ENCODE measurements around the gene NIPA2. TPM values are rescaled to one million over a fixed set of nuclear protein-coding genes. Genes with fewer than 3 reads are reported as not detected.

Gene NIPA2
- total RNA-seq, 2 experiments from 2014 or later: 96.1 to 112 TPM

- peaks cover 11% of the 10 kb centered on the region; the same call in 1 of the 2 replicates for H4K20me1 ChIP-seq (ENCODE audit: insufficient read depth, low read length)
- H3K4me3 ChIP-seq (ENCODE audit: low read depth, low read length, poor library complexity, severe bottlenecking): no peak overlapping the region
- no peak for DNase-seq (ENCODE audit: low spot score)
- H3K4me2 ChIP-seq (ENCODE audit: low read length): no peak overlapping the region
- no peak overlapping the region for H3K27ac ChIP-seq (ENCODE audit: low read depth, low read length, poor library complexity, severe bottlenecking)
- peaks cover 5% of the 10 kb centered on the region for H3K4me1 ChIP-seq (ENCODE audit: insufficient read depth, low read length, poor library complexity, severe bottlenecking)
- no TSS peak for BruUV-seq (replicated peaks)
- no peak overlapping the region for H2AFZ ChIP-seq (ENCODE audit: low read length)
- CTCF ChIA-PET (ENCODE audit: unreplicated experiment): no interaction called here
- intact Hi-C loops (cut with micrococcal nuclease; ENCODE audit: unreplicated experiment): no loop called here
- POLR2A ChIA-PET: interaction anchor here (1.6 kb wide), 1 partner anchor 11 kb away, joined by 5 read pairs; no protein-coding TSS in a partner anchor
- H3K79me2 ChIP-seq (ENCODE audit: insufficient read depth, low read depth, low read length): peaks cover 69% of the 10 kb centered on the region
- TF ChIP-seq, protein P1, sequence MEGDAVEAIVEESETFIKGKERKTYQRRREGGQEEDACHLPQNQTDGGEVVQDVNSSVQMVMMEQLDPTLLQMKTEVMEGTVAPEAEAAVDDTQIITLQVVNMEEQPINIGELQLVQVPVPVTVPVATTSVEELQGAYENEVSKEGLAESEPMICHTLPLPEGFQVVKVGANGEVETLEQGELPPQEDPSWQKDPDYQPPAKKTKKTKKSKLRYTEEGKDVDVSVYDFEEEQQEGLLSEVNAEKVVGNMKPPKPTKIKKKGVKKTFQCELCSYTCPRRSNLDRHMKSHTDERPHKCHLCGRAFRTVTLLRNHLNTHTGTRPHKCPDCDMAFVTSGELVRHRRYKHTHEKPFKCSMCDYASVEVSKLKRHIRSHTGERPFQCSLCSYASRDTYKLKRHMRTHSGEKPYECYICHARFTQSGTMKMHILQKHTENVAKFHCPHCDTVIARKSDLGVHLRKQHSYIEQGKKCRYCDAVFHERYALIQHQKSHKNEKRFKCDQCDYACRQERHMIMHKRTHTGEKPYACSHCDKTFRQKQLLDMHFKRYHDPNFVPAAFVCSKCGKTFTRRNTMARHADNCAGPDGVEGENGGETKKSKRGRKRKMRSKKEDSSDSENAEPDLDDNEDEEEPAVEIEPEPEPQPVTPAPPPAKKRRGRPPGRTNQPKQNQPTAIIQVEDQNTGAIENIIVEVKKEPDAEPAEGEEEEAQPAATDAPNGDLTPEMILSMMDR (conservative IDR thresholded peaks at IDR 0.05; ENCODE audit: low read length): no peak
- no peak for TF ChIP-seq EZH2phosphoT487 (IDR thresholded peaks at IDR 0.05; ENCODE audit: borderline replicate concordance, low read depth, low read length)
- no peaks in the 10 kb centered on the region for H3K9me3 ChIP-seq (ENCODE audit: low read length)
- H3K9me2 ChIP-seq (ENCODE audit: insufficient read depth, low read length): no peaks in the 10 kb centered on the region
- H3K36me3 ChIP-seq (ENCODE audit: insufficient read depth, low read length): peaks cover 96% of the 10 kb centered on the region
Observed at GRCh38 chr15:22851513-22851912, 13.0 kb downstream of the NIPA2 start.

DNA sequence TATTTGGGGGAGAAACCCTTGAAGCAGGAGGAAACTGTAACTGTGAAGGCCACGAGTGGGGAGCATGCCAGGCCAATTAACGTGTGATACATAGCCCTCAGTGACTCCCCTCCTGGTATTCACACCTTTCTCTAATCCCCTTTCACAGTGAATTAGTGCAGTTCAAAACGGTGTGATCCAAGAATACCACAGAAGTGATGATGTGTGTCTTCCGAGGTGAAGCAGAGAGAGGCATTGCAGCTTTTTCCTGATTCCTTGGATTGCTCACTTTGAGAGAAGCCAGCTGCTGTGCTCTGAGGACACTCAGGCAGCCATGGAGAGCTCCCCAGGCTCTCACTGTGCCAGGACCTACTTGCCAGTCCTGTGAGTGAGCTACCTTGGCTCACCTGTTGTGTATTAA lies 17.3 kb downstream of the NIPA2 start:
- no peak for TF ChIP-seq EZH2phosphoT487 (IDR thresholded peaks at IDR 0.05; ENCODE audit: borderline replicate concordance, low read depth, low read length)
- TF ChIP-seq, protein P1 (conservative IDR thresholded peaks at IDR 0.05; ENCODE audit: low read length): no peak
- peaks cover 29% of the 10 kb centered on the region; the same call in 1 of the 2 replicates for H3K79me2 ChIP-seq (ENCODE audit: insufficient read depth, low read depth, low read length)
- intact Hi-C loops (cut with micrococcal nuclease; ENCODE audit: unreplicated experiment): no loop called here
- H3K4me3 ChIP-seq (ENCODE audit: low read depth, low read length, poor library complexity, severe bottlenecking): no peak overlapping the region
- H3K27ac ChIP-seq (ENCODE audit: low read depth, low read length, poor library complexity, severe bottlenecking): no peak overlapping the region
- ChIA-PET CTCF (ENCODE audit: unreplicated experiment) (no interaction called here), POLR2A (interaction anchor here (0.8 to 1.7 kb wide), 3 partner anchors 9 to 13 kb away, joined by 3 to 4 read pairs (median 4); no protein-coding TSS in a partner anchor)
- H3K9me2 ChIP-seq (ENCODE audit: insufficient read depth, low read length): no peaks in the 10 kb centered on the region
- H3K4me1 ChIP-seq (ENCODE audit: insufficient read depth, low read length, poor library complexity, severe bottlenecking): no peaks in the 10 kb centered on the region
- H4K20me1 ChIP-seq (ENCODE audit: insufficient read depth, low read length): no peaks in the 10 kb centered on the region
- H3K4me2 ChIP-seq (ENCODE audit: low read length): no peak overlapping the region
- H3K36me3 ChIP-seq (ENCODE audit: insufficient read depth, low read length): peaks cover 100% of the 10 kb centered on the region
- no peaks in the 10 kb centered on the region; the same call in 1 of the 2 replicates for H3K9me3 ChIP-seq (ENCODE audit: low read length)
- BruUV-seq (replicated peaks): no TSS peak
- H2AFZ ChIP-seq (ENCODE audit: low read length): no peak overlapping the region
- DNase-seq (ENCODE audit: low spot score): no peak

DNA sequence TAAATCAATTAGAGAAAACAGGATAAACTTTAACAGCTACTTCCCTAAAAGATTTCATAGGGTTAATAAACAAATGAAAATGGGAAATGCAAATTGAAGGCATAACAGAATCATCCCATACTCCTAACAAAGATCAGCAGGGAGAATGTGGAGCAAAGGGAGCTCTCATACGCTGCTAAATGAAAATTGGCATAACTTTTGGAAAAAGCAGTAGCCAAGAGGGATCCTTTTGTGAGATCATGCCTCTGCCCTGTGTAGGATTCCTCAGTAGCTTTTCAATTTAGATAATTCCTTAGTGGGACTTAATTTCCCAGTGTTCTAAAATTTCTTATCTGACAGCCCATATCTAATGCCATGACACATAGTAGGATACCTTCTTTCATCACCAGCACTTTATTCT lies 18.2 kb downstream of the NIPA2 start:
- Histone ChIP-seq H3K36me3 (ENCODE audit: insufficient read depth, low read length) (peaks cover 100% of the 10 kb centered on the region), H3K27ac (ENCODE audit: low read depth, low read length, poor library complexity, severe bottlenecking) (no peak overlapping the region), H3K4me1 (ENCODE audit: insufficient read depth, low read length, poor library complexity, severe bottlenecking) (no peaks in the 10 kb centered on the region), H2AFZ (ENCODE audit: low read length) (no peak overlapping the region), H3K4me3 (ENCODE audit: low read depth, low read length, poor library complexity, severe bottlenecking) (no peak overlapping the region), H3K79me2 (ENCODE audit: insufficient read depth, low read depth, low read length) (peaks cover 29% of the 10 kb centered on the region; the same call in 1 of the 2 replicates), H3K9me3 (ENCODE audit: low read length) (no peaks in the 10 kb centered on the region; the same call in 1 of the 2 replicates), H3K4me2 (ENCODE audit: low read length) (no peak overlapping the region), H3K9me2 (ENCODE audit: insufficient read depth, low read length) (no peaks in the 10 kb centered on the region), H4K20me1 (ENCODE audit: insufficient read depth, low read length) (no peaks in the 10 kb centered on the region)
- no peak for DNase-seq (ENCODE audit: low spot score)
- ChIA-PET CTCF (ENCODE audit: unreplicated experiment) (no interaction called here), POLR2A (interaction anchor here (0.5 to 1.7 kb wide), 5 partner anchors 8 to 74 kb away, joined by 3 to 4 read pairs (median 3); no protein-coding TSS in a partner anchor)
- TF ChIP-seq, protein P1 (conservative IDR thresholded peaks at IDR 0.05; ENCODE audit: low read length): no peak
- no peak for TF ChIP-seq EZH2phosphoT487 (IDR thresholded peaks at IDR 0.05; ENCODE audit: borderline replicate concordance, low read depth, low read length)
- intact Hi-C loops (cut with micrococcal nuclease; ENCODE audit: unreplicated experiment): no loop called here
- TSS peak; percentile 30 for BruUV-seq (replicated peaks)

Measured in OCI-LY7 (cell line).